GM12878 (cell line): ENCODE results near the gene CNTN4. TPM values are rescaled to one million over a fixed set of nuclear protein-coding genes. Genes with fewer than 3 reads are reported as not detected.

Experiments
- ATAC-seq: fragments of 200-7000 bp; cut with Tn5 transposase; 3 replicates; pipeline ENCODE4 v1.9.1; 2020; ENCODE audit warnings: mild to moderate bottlenecking, moderate library complexity
- BruUV-seq: library from RNA; stranded (reverse); fragments of 400-500 nt; replicated peaks from 2 replicates; lab custom pipeline; 2021; lab: Mats Ljungman, UMichigan
- CTCF ChIA-PET: fragments of 300-600 bp; sonication (Branson Sonifier 250); formaldehyde crosslinking; extraction: SDS; loops from one replicate; lab custom pipeline; 2021; ENCODE audit warnings: inconsistent platforms; lab: Yijun Ruan, JAX
- POLR2A ChIA-PET: fragments of 350-600 bp; formaldehyde crosslinking; extraction: SDS; loops from one replicate; lab custom pipeline; 2021; ENCODE audit warnings: inconsistent platforms; lab: Charles Lee
- RAD21 ChIA-PET: fragments of 300-600 bp; sonication (Branson Sonifier 250); formaldehyde crosslinking; loops from one replicate; lab custom pipeline; 2023; ENCODE audit warnings: antibody characterized with exemption; ENCODE audit not compliant: unreplicated experiment; lab: Charles Lee
- SMC1A ChIA-PET: fragments of 300-600 bp; sonication (Branson Sonifier 250); formaldehyde crosslinking; loops from one replicate; lab custom pipeline; 2023; ENCODE audit not compliant: unreplicated experiment, uncharacterized antibody; lab: Charles Lee
- DNase-seq: peaks from one replicate; pipeline ENCODE4 v3.0.0-alpha.2; 2011; ENCODE audit warnings: low read depth, low spot score
- FAIRE-seq: peaks from 3 replicates; lab custom pipeline; 2011; peaks lifted over from hg19 to GRCh38; lab: Jason Lieb, UNC
- H2AFZ ChIP-seq: 2 replicates; pipeline ENCODE4 v1.6.0; 2011; ENCODE audit warnings: low read depth, low read length, control low read depth; ENCODE audit not compliant: control insufficient read depth
- H3K27ac ChIP-seq: 2 replicates; pipeline ENCODE4 v1.5.1; 2011; ENCODE audit warnings: control low read depth; ENCODE audit not compliant: control insufficient read depth, insufficient read depth
- H3K27me3 ChIP-seq, 2 experiments: replicated peaks in 1 of 2; 2 replicates each; pipeline versions ENCODE4 v1.6.0 to v1.6.1; 2011; ENCODE audit warnings: low read length in 1 of 2; ENCODE audit not compliant: control insufficient read depth in 2 of 2, insufficient read depth in 2 of 2
- H3K36me3 ChIP-seq, 2 experiments: 2 replicates each; pipeline ENCODE4 v1.5.1; 2011; ENCODE audit warnings: low read length in 1 of 2; ENCODE audit not compliant: control insufficient read depth in 2 of 2, insufficient read depth in 2 of 2
- H3K4me1 ChIP-seq: 2 replicates; pipeline ENCODE4 v1.6.1; 2011; ENCODE audit warnings: mild to moderate bottlenecking, low read length, moderate library complexity, mixed read lengths; ENCODE audit not compliant: control insufficient read depth, insufficient read depth
- H3K4me2 ChIP-seq: 2 replicates; pipeline ENCODE4 v1.6.0; 2011; ENCODE audit warnings: control low read depth; ENCODE audit not compliant: control insufficient read depth, insufficient read depth
- H3K4me3 ChIP-seq: fragments of 200-600 bp; sonication (generic); 2 replicates; pipeline ENCODE4 v1.5.1; 2016
- H3K79me2 ChIP-seq: 2 replicates; pipeline ENCODE4 v1.6.0; 2011; ENCODE audit warnings: low read length; ENCODE audit not compliant: control insufficient read depth, insufficient read depth
- H3K9ac ChIP-seq: 2 replicates; pipeline ENCODE4 v1.8.0; 2011; ENCODE audit warnings: low read length, control low read depth, mixed read lengths; ENCODE audit not compliant: control insufficient read depth, insufficient read depth
- H3K9me3 ChIP-seq: replicated peaks from 3 replicates; pipeline ENCODE4 v1.5.1; 2011; ENCODE audit warnings: mild to moderate bottlenecking, low read length; ENCODE audit not compliant: control insufficient read depth, insufficient read depth
- H4K20me1 ChIP-seq: 2 replicates; pipeline ENCODE4 v1.6.0; 2011; ENCODE audit not compliant: control insufficient read depth, insufficient read depth
- ASH2L ChIP-seq: fragments of 300-600, 200-600 bp; sonication (generic); IDR thresholded peaks from 2 replicates; pipeline ENCODE4 v1.6.1; 2017; ENCODE audit warnings: low read depth, mild to moderate bottlenecking, borderline replicate concordance
- BRCA1 ChIP-seq: IDR thresholded peaks from 2 replicates; pipeline ENCODE4 v1.6.1; 2011; ENCODE audit warnings: low read depth, low read length, improper control_type of control experiment
- CUX1 ChIP-seq: IDR thresholded peaks from 2 replicates; pipeline ENCODE4 v1.6.1; 2012; ENCODE audit warnings: improper control_type of control experiment, low read depth, low read length; ENCODE audit not compliant: insufficient replicate concordance
- LARP7 ChIP-seq: fragments of 450-650 bp; IDR thresholded peaks from 2 replicates; pipeline ENCODE4 v1.6.1; 2017; ENCODE audit warnings: mild to moderate bottlenecking
- SP1 ChIP-seq: IDR thresholded peaks from one replicate; pipeline ENCODE4 v1.6.1; 2011; ENCODE audit warnings: low read depth, low read length
- SRF ChIP-seq, 2 experiments: IDR thresholded peaks; 2 replicates each; pipeline ENCODE4 v1.6.1; 2011; ENCODE audit warnings: low read depth in 2 of 2, low read length in 2 of 2, mild to moderate bottlenecking in 1 of 2, moderate library complexity in 1 of 2
- whole genome bisulfite sequencing: methylation state at CpG from one replicate; pipeline ENCODE4 v1.1.6; 2016; ENCODE audit warnings: low lambda C conversion rate; ENCODE audit not compliant: insufficient replicate concordance, insufficient coverage; ENCODE audit errors: missing lambda C conversion rate; 5-methylcytosine and 5-hydroxymethylcytosine counted together
- in situ Hi-C: fragments of 300-500 bp; cut with MboI; formaldehyde crosslinking; loops from 9 replicates; pipeline ENCODE4 v1.14.3; 2018; ENCODE audit warnings: mixed read lengths
- intact Hi-C: fragments of 100-400 bp; cut with micrococcal nuclease; formaldehyde crosslinking; loops from one replicate; pipeline ENCODE4 v1.14.2; 2022; ENCODE audit not compliant: unreplicated experiment
- polyA plus RNA-seq, 11 experiments: library from polyadenylated mRNA; depleted of rRNA in 4 of 11; unstranded in 6 of 11; stranded (reverse) in 5 of 11; fragments of >200 nt; fragmentation: Nextera tagmentation in 4 of 11; fragmentation: Illumina TruSeq in 1 of 11; extraction: Ambion mirVana in 4 of 11; extraction: Trizol in 1 of 11; gene quantifications; 1 replicate in 1 of 11; 2 replicates in 10 of 11; pipeline versions ENCODE4 v1.2.1 to v1.2.3, GENCODE V29; 2011 to 2016; ENCODE audit warnings: inconsistent platforms in 2 of 11, missing spikeins in 2 of 11, low read depth in 1 of 11
- total RNA-seq, 4 experiments: library from RNA; depleted of rRNA in 3 of 4; stranded (reverse); fragments of >200 nt in 3 of 4; fragmentation: Illumina TruSeq in 1 of 4; extraction: Trizol in 1 of 4; gene quantifications; 2 replicates each; pipeline versions ENCODE4 v1.2.1 to v1.2.3, GENCODE V29; 2013 to 2021

Gene CNTN4
- total and polyA plus RNA-seq, 10 of the 15 experiments (the other 5 are each of a cell fraction or from before 2014, with no cell fraction given) = 0.05 to 0.43 (median 0.15) TPM; not detected in 1

GRCh38 chr3:2993736-2994135, 895.1 kb downstream of the CNTN4 start:
- Histone ChIP-seq H3K36me3 (no peaks in the 10 kb centered on the region), H4K20me1 (no peaks in the 10 kb centered on the region), H3K27ac (no peak overlapping the region), H3K4me1 (no peaks in the 10 kb centered on the region), H3K4me3 (no peak overlapping the region), H3K9ac (no peak overlapping the region), H3K79me2 (no peaks in the 10 kb centered on the region), H2AFZ (no peak overlapping the region), H3K4me2 (no peak overlapping the region), H3K9me3 (no peaks in the 10 kb centered on the region), H3K27me3 (no peaks in the 10 kb centered on the region)
- in situ Hi-C loops (no loop called here), intact Hi-C loops (no loop called here)
- ChIA-PET SMC1A (no interaction called here), RAD21 (no interaction called here), POLR2A (interaction anchor here (0.7 kb wide), 1 partner anchor 206 kb away, joined by 3 read pairs; no protein-coding TSS in a partner anchor), CTCF (interaction anchor here (0.6 to 0.7 kb wide), 2 partner anchors 32 to 1038 kb away, joined by 3 to 4 read pairs; no protein-coding TSS in a partner anchor)
- no peak for FAIRE-seq
- TF ChIP-seq CUX1 (no peak), BRCA1 (no peak), ASH2L (no peak), SP1 (no peak), LARP7 (no peak), SRF (IDR thresholded peaks at IDR 0.05; ENCODE audit: low read depth in 2 of 2, low read length in 2 of 2) (no peak)
- no TSS peak for BruUV-seq
- 0% methylated on average over 1 of the region's 1 CpG for WGBS
- DNase-seq = no peak
- ATAC-seq = no peak
